Endothelial cell of umbilical vein (primary cell): ENCODE data around the gene MLLT6. TPM values are rescaled to one million over a fixed set of nuclear protein-coding genes. Genes with fewer than 3 reads are reported as not detected.

Source experiments
- BruUV-seq: library from RNA; stranded (reverse); fragments of 400-500 nt; replicated peaks from 2 replicates; lab custom pipeline; 2021; lab: Mats Ljungman, UMichigan
- CTCF ChIA-PET: fragments of 300-600, 350-600 bp; sonication (Branson Sonifier 250); formaldehyde crosslinking; loops from one replicate; lab custom pipeline; 2021; ENCODE audit warnings: antibody characterized with exemption, inconsistent platforms; lab: Charles Lee
- POLR2A ChIA-PET: fragments of 300-600, 350-600 bp; sonication (Branson Sonifier 250); formaldehyde crosslinking; loops from one replicate; lab custom pipeline; 2021; ENCODE audit warnings: antibody characterized with exemption, inconsistent platforms; lab: Charles Lee
- DNase-seq: peaks from one replicate; pipeline ENCODE4 v3.0.0-alpha.2; 2011; ENCODE audit warnings: low read depth, low spot score
- FAIRE-seq: peaks from 2 replicates; lab custom pipeline; 2011; peaks lifted over from hg19 to GRCh38; lab: Jason Lieb, UNC
- H2AFZ ChIP-seq: 2 replicates; pipeline ENCODE4 v1.6.0; 2012; ENCODE audit warnings: low read depth, low read length, control low read depth, inconsistent platforms
- H3K27ac ChIP-seq: 2 replicates; pipeline ENCODE4 v1.5.1; 2011; ENCODE audit warnings: low read depth, mild to moderate bottlenecking, control low read depth, low read length, moderate library complexity; ENCODE audit not compliant: insufficient read depth
- H3K27me3 ChIP-seq, 2 experiments: 2 replicates each; pipeline versions ENCODE4 v1.6.0 to v1.6.1; 2011; ENCODE audit warnings: low read length in 2 of 2, mixed read lengths in 1 of 2; ENCODE audit not compliant: control insufficient read depth in 2 of 2, insufficient read depth in 2 of 2
- H3K36me3 ChIP-seq, 2 experiments: 2 replicates in 1 of 2; 3 replicates in 1 of 2; pipeline ENCODE4 v1.5.1; 2011; ENCODE audit warnings: low read length in 2 of 2, mild to moderate bottlenecking in 1 of 2, moderate library complexity in 1 of 2; ENCODE audit not compliant: control insufficient read depth in 2 of 2, insufficient read depth in 2 of 2; ENCODE audit errors: extremely low read depth in 1 of 2
- H3K4me1 ChIP-seq: 3 replicates; pipeline ENCODE4 v1.5.1; 2011; ENCODE audit warnings: mild to moderate bottlenecking, low read length; ENCODE audit not compliant: control insufficient read depth, insufficient read depth; ENCODE audit errors: extremely low read depth
- H3K4me2 ChIP-seq: 2 replicates; pipeline ENCODE4 v1.6.1; 2011; ENCODE audit warnings: low read length, control low read depth, mixed read lengths; ENCODE audit not compliant: insufficient read depth
- H3K4me3 ChIP-seq, 3 experiments: fragments of 200-600 bp in 1 of 3; sonication (generic), shearing (Covaris generic) in 1 of 3; replicated peaks in 1 of 3; 2 replicates each; pipeline ENCODE4 v1.5.1; 2011 to 2016; ENCODE audit warnings: control low read depth in 3 of 3, low read length in 3 of 3, mild to moderate bottlenecking in 2 of 3, inconsistent platforms in 1 of 3, low read depth in 1 of 3, moderate library complexity in 1 of 3; ENCODE audit not compliant: insufficient read depth in 1 of 3
- H3K79me2 ChIP-seq: 2 replicates; pipeline ENCODE4 v1.6.0; 2012; ENCODE audit warnings: low read length, inconsistent platforms; ENCODE audit not compliant: control insufficient read depth, insufficient read depth
- H3K9ac ChIP-seq: replicated peaks from 2 replicates; pipeline ENCODE3; 2011; ENCODE audit warnings: low read length, control low read depth; ENCODE audit not compliant: insufficient read depth; ENCODE audit errors: extremely low read depth
- H3K9me1 ChIP-seq: replicated peaks from 3 replicates; pipeline ENCODE4 v1.6.0; 2011; ENCODE audit warnings: mild to moderate bottlenecking, low read length; ENCODE audit not compliant: control insufficient read depth, insufficient read depth; ENCODE audit errors: extremely low read depth
- H3K9me3 ChIP-seq: replicated peaks from 2 replicates; pipeline ENCODE4 v1.5.1; 2012; ENCODE audit warnings: low read length, inconsistent platforms; ENCODE audit not compliant: control insufficient read depth, insufficient read depth
- H4K20me1 ChIP-seq: replicated peaks from 2 replicates; pipeline ENCODE3; 2011; ENCODE audit warnings: mild to moderate bottlenecking, low read length; ENCODE audit not compliant: control insufficient read depth, insufficient read depth; ENCODE audit errors: extremely low read depth
- CTCF ChIP-seq, 2 donors: IDR thresholded peaks; 1 replicate in 1 of 2; 2 replicates in 1 of 2; pipeline ENCODE4 v1.5.1; 2011; ENCODE audit warnings: low read length in 2 of 2, mild to moderate bottlenecking in 2 of 2, moderate library complexity in 2 of 2, control low read depth in 1 of 2, inconsistent platforms in 1 of 2, low read depth in 1 of 2; ENCODE audit not compliant: insufficient read depth in 1 of 2; ENCODE audit errors: extremely low read depth in 1 of 2
- EZH2 ChIP-seq: IDR thresholded peaks from 2 replicates; pipeline ENCODE4 v1.6.1; 2012; ENCODE audit warnings: borderline replicate concordance, low read depth, mild to moderate bottlenecking, moderate library complexity, low read length, inconsistent platforms; ENCODE audit not compliant: severe bottlenecking
- FOS ChIP-seq: IDR thresholded peaks from 2 replicates; pipeline ENCODE4 v1.6.1; 2011; ENCODE audit warnings: mild to moderate bottlenecking, low read length, moderate library complexity, borderline replicate concordance; ENCODE audit not compliant: insufficient read depth
- GATA2 ChIP-seq: IDR thresholded peaks from 2 replicates; pipeline ENCODE4 v1.7.0; 2011; ENCODE audit warnings: low read depth, mild to moderate bottlenecking, moderate library complexity, mixed read lengths, low read length; ENCODE audit not compliant: insufficient read length, insufficient read depth
- JUN ChIP-seq: IDR thresholded peaks from 2 replicates; pipeline ENCODE4 v1.6.1; 2011; ENCODE audit warnings: borderline replicate concordance, low read depth; ENCODE audit not compliant: insufficient read length, insufficient read depth
- MYC ChIP-seq: IDR thresholded peaks from one replicate; pipeline ENCODE4 v1.6.1; 2011; ENCODE audit warnings: mild to moderate bottlenecking, low read depth, low read length
- POLR2A ChIP-seq: IDR thresholded peaks from 2 replicates; pipeline ENCODE4 v1.6.1; 2012; ENCODE audit warnings: low read depth, mild to moderate bottlenecking, control low read depth, low read length
- POLR2AphosphoS5 ChIP-seq: IDR thresholded peaks from 2 replicates; pipeline ENCODE4 v1.6.1; 2012; ENCODE audit warnings: low read depth, mild to moderate bottlenecking, control low read depth, low read length, moderate library complexity; ENCODE audit not compliant: insufficient read depth
- dilution Hi-C: fragments of 300-500 bp; cut with MboI; formaldehyde crosslinking; loops from one replicate; pipeline ENCODE4 v1.15.0; 2019; ENCODE audit warnings: low sequenced_read_pairs; ENCODE audit not compliant: extremely low pct_ligation_motif_present
- intact Hi-C: fragments of 100-400 bp; cut with micrococcal nuclease; formaldehyde crosslinking; loops from one replicate; pipeline ENCODE4 v1.10.0; 2022
- polyA plus RNA-seq, 4 experiments: library from polyadenylated mRNA; depleted of rRNA in 3 of 4; stranded (reverse) in 3 of 4; unstranded in 1 of 4; fragments of >200 nt; gene quantifications; 2 replicates each; pipeline versions ENCODE4 v1.2.1 to v1.2.3, GENCODE V29; 2011 to 2012; ENCODE audit warnings: missing spikeins in 1 of 4
- total RNA-seq: library from RNA; stranded (reverse); gene quantifications from 2 replicates; pipeline ENCODE4 v1.2.3, GENCODE V29; 2021
- TF ChIP-seq, protein P1 (sequence below): IDR thresholded peaks from 2 replicates; pipeline ENCODE4 v1.6.1; 2011; ENCODE audit not compliant: insufficient read depth, insufficient read length

MLLT6 gene
- total and polyA plus RNA-seq, 2 donors (not counting 3 experiments of a cell fraction or from before 2014, with no cell fraction given), result 32.1 to 85.4 TPM

- intact Hi-C loops, result no loop called here
- Histone ChIP-seq H3K27me3 (no peaks in the 10 kb centered on the region), H3K4me3 (no peak overlapping the region), H3K79me2 (peaks cover 81% of the 10 kb centered on the region), H3K4me2 (no peak overlapping the region), H3K36me3 (peaks cover 0 to 23% of the 10 kb centered on the region in 2 experiments), H2AFZ (no peak overlapping the region), H3K9me3 (no peaks in the 10 kb centered on the region), H3K9me1 (no peaks in the 10 kb centered on the region), H3K4me1 (peaks cover 26% of the 10 kb centered on the region), H3K27ac (peak overlapping the region; percentile 60), H3K9ac (peak overlapping the region; percentile 10), H4K20me1 (peaks cover 2% of the 10 kb centered on the region)
- DNase-seq (peak; percentile 77), FAIRE-seq (no peak)
- BruUV-seq, result no TSS peak
- POLR2A ChIA-PET, result interaction anchor here (0.7 kb wide), 1 partner anchor 1500 kb away, joined by 4 read pairs; no protein-coding TSS in a partner anchor
- dilution Hi-C loops, result no loop called here
- CTCF ChIA-PET, result interaction anchor here (1.0 kb wide), 1 partner anchor 185 kb away, joined by 3 read pairs; no protein-coding TSS in a partner anchor
- TF ChIP-seq, protein P1, sequence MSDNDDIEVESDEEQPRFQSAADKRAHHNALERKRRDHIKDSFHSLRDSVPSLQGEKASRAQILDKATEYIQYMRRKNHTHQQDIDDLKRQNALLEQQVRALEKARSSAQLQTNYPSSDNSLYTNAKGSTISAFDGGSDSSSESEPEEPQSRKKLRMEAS, result no peak
- TF ChIP-seq POLR2AphosphoS5, result peak; percentile 19
- TF ChIP-seq POLR2A, result peak; percentile 63
- no peak for TF ChIP-seq JUN
- TF ChIP-seq MYC, result no peak
- no peak for TF ChIP-seq GATA2
- no peak for TF ChIP-seq FOS
- TF ChIP-seq CTCF (IDR thresholded peaks at IDR 0.05; ENCODE audit: extremely low read depth in 1 of 2, insufficient read depth in 1 of 2, low read depth in 1 of 2, low read length in 2 of 2), result no peak
- TF ChIP-seq EZH2, result no peak
Observed at GRCh38 chr17:38742411-38743308, 37.6 kb downstream of the MLLT6 start.
